Measurements from ENCODE around the gene PLA2G4F.

PLA2G4F gene

DNA sequence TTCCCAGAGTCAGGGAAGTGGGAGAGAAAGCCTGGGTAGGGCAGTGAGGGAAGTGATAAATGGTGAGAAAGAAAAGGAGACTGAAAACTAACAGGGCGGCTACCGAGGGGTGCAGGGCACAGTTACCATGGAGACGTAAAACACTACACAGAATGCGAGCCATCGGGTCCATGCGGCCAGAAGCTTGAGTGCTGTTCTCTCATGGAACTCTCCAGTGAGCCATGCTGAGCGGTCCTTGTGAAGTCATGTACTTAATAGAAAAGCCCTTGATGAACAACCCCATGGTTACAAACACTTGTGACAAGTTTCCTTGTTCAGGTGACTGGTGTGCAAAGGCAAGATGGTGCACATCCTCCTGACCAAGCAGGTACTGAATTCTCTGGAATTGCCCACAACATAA, 3.7 kb upstream of the PLA2G4F start:
- H4K20me1 ChIP-seq (ENCODE audit: insufficient read depth, low read length): no peaks in the 10 kb centered on the region
- H3K27me3 ChIP-seq (ENCODE audit: insufficient read depth, low read length, poor library complexity): no peaks in the 10 kb centered on the region
- ATAC-seq (ENCODE audit: insufficient read depth, low read depth): no peak
- H3K4me3 ChIP-seq (ENCODE audit: low read depth in 1 of 2, low read length in 2 of 2): no peak overlapping the region
- H3K9me3 ChIP-seq (ENCODE audit: insufficient read depth, low read length, severe bottlenecking): no peaks in the 10 kb centered on the region
- DNase-seq: no peak
- no peak overlapping the region for H3K9ac ChIP-seq (ENCODE audit: low read depth, low read length)
- H3K79me2 ChIP-seq (ENCODE audit: insufficient read depth, low read length): no peaks in the 10 kb centered on the region
- TF ChIP-seq EZH2 (IDR thresholded peaks at IDR 0.05; ENCODE audit: borderline replicate concordance, low read depth, low read length, severe bottlenecking): no peak
- TF ChIP-seq, protein P1, sequence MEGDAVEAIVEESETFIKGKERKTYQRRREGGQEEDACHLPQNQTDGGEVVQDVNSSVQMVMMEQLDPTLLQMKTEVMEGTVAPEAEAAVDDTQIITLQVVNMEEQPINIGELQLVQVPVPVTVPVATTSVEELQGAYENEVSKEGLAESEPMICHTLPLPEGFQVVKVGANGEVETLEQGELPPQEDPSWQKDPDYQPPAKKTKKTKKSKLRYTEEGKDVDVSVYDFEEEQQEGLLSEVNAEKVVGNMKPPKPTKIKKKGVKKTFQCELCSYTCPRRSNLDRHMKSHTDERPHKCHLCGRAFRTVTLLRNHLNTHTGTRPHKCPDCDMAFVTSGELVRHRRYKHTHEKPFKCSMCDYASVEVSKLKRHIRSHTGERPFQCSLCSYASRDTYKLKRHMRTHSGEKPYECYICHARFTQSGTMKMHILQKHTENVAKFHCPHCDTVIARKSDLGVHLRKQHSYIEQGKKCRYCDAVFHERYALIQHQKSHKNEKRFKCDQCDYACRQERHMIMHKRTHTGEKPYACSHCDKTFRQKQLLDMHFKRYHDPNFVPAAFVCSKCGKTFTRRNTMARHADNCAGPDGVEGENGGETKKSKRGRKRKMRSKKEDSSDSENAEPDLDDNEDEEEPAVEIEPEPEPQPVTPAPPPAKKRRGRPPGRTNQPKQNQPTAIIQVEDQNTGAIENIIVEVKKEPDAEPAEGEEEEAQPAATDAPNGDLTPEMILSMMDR (IDR thresholded peaks at IDR 0.05; ENCODE audit: borderline replicate concordance, extremely low read depth, low read length, poor library complexity, severe bottlenecking): no peak
- no peaks in the 10 kb centered on the region for H3K4me1 ChIP-seq (ENCODE audit: insufficient read depth, low read length)
- H3K36me3 ChIP-seq (ENCODE audit: insufficient read depth, low read length): peaks cover 58% of the 10 kb centered on the region
- H3K27ac ChIP-seq (ENCODE audit: low read length): no peak overlapping the region
- no peak overlapping the region for H2AFZ ChIP-seq (ENCODE audit: low read depth, low read length)
- no peak overlapping the region for H3K4me2 ChIP-seq (ENCODE audit: insufficient read depth, low read length)

DNA sequence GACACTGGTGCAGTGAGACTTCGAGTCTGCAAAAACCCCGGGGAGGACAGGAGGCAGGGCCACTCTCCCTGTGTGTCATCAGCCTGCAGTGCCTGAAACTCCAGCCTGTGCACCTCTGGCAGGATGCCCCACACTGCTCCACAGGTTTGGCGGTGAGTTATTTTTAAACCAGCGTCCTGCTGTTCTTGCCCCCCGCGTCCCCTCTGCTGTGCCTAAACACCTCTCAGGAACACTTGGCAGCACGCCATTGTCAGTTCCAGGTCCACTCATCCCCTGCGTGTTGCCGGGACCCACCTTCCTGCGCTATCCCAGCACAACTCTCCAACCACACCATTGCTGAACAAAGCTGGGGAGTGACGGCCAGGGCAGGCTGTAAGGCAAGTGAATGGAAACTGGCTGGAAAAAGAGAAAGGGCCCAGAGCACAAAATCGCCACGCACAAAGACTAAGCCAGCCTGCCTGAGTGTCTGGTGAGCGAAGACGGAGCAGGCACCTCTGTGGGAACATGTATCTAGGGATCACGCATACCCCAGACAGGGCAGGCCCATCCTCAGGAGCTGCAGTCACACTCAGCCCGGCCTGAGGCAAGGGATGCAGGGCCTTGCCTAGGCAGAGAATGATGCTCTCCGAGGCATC, 3.1 kb upstream of the PLA2G4F start:
- Histone ChIP-seq H4K20me1 (ENCODE audit: insufficient read depth, low read length) (no peaks in the 10 kb centered on the region), H3K9me3 (ENCODE audit: insufficient read depth, low read length, severe bottlenecking) (no peaks in the 10 kb centered on the region), H3K36me3 (ENCODE audit: insufficient read depth, low read length) (peaks cover 52% of the 10 kb centered on the region), H2AFZ (ENCODE audit: low read depth, low read length) (no peak overlapping the region), H3K4me1 (ENCODE audit: insufficient read depth, low read length) (no peaks in the 10 kb centered on the region), H3K9ac (ENCODE audit: low read depth, low read length) (no peak overlapping the region), H3K27me3 (ENCODE audit: insufficient read depth, low read length, poor library complexity) (no peaks in the 10 kb centered on the region), H3K4me3 (ENCODE audit: low read depth in 1 of 2, low read length in 2 of 2) (no peak overlapping the region), H3K27ac (ENCODE audit: low read length) (no peak overlapping the region), H3K4me2 (ENCODE audit: insufficient read depth, low read length) (no peak overlapping the region), H3K79me2 (ENCODE audit: insufficient read depth, low read length) (no peaks in the 10 kb centered on the region)
- ATAC-seq (ENCODE audit: insufficient read depth, low read depth): no peak
- DNase-seq: no peak
- TF ChIP-seq, protein P1 (IDR thresholded peaks at IDR 0.05; ENCODE audit: borderline replicate concordance, extremely low read depth, low read length, poor library complexity, severe bottlenecking): no peak
- TF ChIP-seq EZH2 (IDR thresholded peaks at IDR 0.05; ENCODE audit: borderline replicate concordance, low read depth, low read length, severe bottlenecking): no peak

DNA sequence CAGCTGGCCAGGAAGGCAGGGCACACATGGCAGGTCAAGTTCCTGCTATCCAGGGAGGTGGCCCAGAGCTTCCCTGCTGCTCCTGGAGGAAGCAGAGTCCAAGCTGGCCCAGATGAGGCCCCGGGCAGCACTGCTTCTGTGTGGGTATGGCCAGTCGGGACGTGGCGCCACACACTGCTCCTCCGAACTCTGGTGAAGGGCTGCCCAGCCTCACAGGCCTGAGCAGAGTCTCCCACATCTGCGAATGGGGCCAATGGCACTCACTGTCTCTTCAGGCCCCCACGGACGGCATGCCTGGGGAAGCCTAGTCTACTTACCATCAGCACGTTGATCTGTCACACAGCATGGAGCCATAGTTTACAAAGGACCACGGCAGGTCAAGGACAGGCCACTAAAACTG, 2.5 kb upstream of the PLA2G4F start:
- H3K27ac ChIP-seq (ENCODE audit: low read length): no peak overlapping the region
- TF ChIP-seq, protein P1 (IDR thresholded peaks at IDR 0.05; ENCODE audit: borderline replicate concordance, extremely low read depth, low read length, poor library complexity, severe bottlenecking): no peak
- no peak for TF ChIP-seq EZH2 (IDR thresholded peaks at IDR 0.05; ENCODE audit: borderline replicate concordance, low read depth, low read length, severe bottlenecking)
- peaks cover 46% of the 10 kb centered on the region for H3K36me3 ChIP-seq (ENCODE audit: insufficient read depth, low read length)
- H3K9ac ChIP-seq (ENCODE audit: low read depth, low read length): no peak overlapping the region
- no peak overlapping the region for H3K4me3 ChIP-seq (ENCODE audit: low read depth in 1 of 2, low read length in 2 of 2)
- no peaks in the 10 kb centered on the region for H3K27me3 ChIP-seq (ENCODE audit: insufficient read depth, low read length, poor library complexity)
- H2AFZ ChIP-seq (ENCODE audit: low read depth, low read length): no peak overlapping the region
- no peaks in the 10 kb centered on the region for H4K20me1 ChIP-seq (ENCODE audit: insufficient read depth, low read length)
- no peaks in the 10 kb centered on the region for H3K9me3 ChIP-seq (ENCODE audit: insufficient read depth, low read length, severe bottlenecking)
- H3K4me1 ChIP-seq (ENCODE audit: insufficient read depth, low read length): no peaks in the 10 kb centered on the region
- no peaks in the 10 kb centered on the region for H3K79me2 ChIP-seq (ENCODE audit: insufficient read depth, low read length)
- no peak for DNase-seq
- ATAC-seq (ENCODE audit: insufficient read depth, low read depth): no peak
- H3K4me2 ChIP-seq (ENCODE audit: insufficient read depth, low read length): no peak overlapping the region

Measured in DND-41 (cell line).